GM18519 (cell line): ENCODE data around the gene ANLN.
"Not testable (repeated sequence)": the region's sequence is repeated elsewhere in the genome, so short reads cannot be mapped to it uniquely, and the experiment has no call there.

ENCODE experiments used
- ATAC-seq: cut with Tn5 transposase; IDR thresholded peaks from one replicate; pipeline ENCODE4 v1.9.1; 2021; ENCODE audit warnings: mild to moderate bottlenecking, moderate library complexity; ENCODE audit not compliant: unreplicated experiment, low FRiP score

ANLN gene

GRCh38 chr7:36459236-36459960, 69.7 kb downstream of the ANLN start:
- ATAC-seq: no peak

DNA sequence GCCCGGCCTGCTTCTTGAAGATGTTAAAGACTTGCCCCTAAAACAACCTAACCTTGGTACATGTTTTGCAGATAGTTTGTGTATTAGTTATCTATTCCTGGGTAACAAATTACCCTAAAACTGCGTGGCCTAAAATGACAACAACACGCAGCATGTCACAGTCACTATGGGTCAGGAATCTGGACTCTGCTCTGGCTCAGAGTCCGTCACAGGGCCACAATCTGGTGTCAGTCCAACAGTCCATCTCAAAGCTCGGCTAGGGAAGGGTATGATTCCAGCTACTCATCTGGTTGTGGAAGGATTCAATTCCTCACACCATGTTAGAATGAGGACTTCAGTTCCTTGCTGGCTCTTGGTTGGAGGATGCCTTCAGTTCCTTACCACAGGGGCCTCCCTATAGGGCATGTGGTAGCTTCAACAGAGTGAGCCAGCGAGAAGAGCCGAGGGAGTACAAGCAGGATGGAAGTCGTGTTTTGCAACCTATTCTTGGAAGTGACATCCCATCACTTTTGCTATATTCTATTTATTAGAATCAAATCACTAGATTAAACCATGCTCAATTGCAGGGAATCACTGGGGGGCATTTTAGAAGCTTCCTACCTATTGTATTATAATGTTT, 71.3 kb downstream of the ANLN start:
- no peak for ATAC-seq

GRCh38 chr7:36462551-36463137, 73.0 kb downstream of the ANLN start:
- no peak for ATAC-seq

- ATAC-seq: no peak
Measured at GRCh38 chr7:36464271-36464670, 74.6 kb downstream of the ANLN start.

DNA sequence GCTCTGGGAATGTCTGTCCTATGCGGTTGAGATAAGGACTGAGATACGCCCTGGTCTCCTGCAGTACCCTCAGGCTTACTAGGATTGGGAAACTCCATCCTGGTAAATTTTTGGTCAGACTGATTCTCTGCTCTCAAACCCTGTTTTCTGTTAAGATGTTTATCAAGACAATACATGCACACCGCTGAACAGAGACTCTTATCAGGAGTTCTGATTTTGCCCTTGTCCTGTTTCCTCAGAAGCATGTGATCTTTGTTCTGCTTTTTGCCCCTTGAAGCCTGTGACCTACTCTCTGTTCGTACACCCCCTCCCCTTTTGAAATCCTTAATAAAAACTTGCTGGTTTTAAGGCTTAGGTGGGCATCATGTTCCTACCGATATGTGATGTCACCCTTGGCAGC, 76.3 kb downstream of the ANLN start:
- ATAC-seq: not testable (repeated sequence)

GRCh38 chr7:36468370-36469101, 78.9 kb downstream of the ANLN start:
- no peak for ATAC-seq

DNA sequence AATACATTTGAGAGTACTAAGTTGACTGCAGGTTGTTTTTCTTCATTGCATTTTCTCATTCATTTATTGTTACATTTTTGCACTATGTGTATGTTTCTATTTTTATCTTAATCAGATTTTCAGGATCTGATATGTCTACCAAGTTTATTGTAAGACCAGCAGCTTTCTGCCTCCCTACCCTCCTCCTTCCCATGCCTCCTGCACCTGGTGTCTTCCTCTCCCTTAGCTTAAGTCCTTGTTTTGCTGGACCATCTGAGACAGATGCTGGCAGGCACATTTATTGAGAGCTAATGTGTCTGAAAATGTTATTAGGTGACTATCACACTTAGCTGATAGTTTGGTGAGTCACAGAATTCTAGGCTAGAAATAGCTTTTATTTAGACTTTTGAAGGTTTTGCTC, 79.6 kb downstream of the ANLN start:
- ATAC-seq: no peak

DNA sequence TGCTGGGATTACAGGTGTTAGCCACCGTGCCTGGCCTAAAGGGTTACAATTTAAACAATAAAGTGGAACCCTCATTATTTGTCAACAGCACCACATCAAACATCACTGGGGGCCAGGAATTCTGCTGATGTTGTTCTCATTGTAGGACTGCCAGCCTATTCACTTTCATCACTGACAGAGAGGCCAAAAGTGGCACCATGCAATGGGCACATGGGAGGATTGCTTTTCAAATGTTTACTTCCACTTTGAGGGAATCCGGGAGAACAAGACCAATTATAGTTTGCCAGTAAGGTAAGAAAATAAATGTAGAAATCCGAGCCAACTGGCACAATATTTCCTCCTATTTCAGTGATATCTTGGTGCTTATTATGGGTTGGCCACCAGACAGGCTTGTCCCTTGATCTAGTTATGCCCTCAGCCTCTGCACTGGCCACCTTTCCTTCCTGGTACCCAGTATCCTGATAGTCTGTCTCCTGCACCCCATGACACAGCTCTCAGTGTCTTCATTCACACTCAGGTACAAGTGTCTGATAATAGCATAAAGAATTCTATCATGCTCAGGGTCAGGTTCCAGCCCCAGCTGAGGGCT, 82.6 kb downstream of the ANLN start:
- ATAC-seq: no peak

DNA sequence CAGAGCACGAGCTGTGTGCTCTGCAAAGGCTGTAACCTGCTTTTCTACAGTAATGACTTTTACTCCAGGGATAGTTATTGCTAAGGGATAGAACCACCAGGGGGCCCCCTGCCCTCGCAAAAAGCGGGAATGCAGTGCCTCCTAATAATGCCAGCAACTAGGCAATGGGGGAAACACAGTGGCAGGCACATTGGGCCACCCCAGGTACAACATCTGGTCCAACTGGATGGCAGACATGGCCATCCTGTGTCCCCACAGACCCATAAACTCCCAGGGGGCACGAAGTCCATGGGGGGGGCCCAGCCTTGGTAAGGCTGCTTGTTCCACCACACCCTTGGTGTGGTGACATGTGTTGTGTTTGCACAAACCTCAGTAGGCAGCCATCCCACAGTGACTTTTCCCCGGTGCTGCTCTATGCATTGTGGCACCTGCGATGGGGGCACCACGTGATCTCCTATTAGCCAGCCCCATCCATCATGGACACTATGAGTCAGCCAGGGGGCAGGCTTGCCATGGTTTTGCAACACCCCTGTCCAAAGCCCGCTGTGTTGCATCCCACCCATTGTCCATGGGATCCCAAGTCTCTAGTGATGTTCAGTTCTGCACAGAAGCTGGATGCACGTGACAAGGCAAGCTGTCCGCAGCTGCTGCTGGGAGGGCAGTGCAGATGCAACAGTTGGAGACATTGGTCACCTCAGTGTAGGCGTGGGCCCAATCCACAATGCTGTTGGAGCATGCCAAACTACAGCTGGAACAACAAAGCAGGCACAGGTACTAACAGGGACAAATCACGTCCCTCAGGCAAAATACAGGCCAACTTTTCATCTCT, 84.0 kb downstream of the ANLN start:
- ATAC-seq: no peak

DNA sequence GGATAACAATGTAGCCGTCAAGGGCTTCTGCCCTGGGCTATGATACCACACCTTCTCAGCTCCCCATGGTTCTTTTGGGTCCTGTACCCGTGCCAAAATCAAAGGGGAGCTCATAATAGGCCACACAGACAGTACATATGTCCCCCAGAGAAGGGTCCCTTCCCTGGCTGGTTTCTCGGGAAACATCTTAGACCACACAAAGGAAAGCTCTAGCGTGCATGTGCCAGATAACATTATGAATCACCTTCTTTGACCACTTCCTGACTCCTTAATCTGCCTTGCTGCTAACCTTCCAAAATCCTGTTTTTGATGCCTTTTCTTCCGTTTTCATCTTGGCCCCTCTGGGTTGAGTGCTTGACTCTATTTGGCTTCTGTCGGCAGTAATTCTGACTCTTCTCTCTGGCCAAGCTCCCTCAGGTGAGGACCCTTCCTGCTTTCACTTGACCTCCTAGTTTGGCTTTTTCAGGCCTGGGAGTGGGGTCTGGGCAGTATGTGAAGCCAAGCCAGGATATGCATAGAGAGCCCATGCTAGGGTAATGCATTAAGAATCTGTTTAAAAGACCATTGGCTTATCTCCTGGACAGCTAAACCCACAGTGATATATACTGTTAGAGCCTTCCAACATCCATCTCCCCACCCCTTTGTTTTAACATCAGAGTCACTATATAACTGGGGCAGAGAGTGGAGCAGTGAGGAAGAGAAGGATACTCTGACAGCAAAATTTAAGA, 84.8 kb downstream of the ANLN start:
- ATAC-seq: no peak

GRCh38 chr7:36475011-36475342, 85.3 kb downstream of the ANLN start:
- no peak for ATAC-seq

- ATAC-seq: no peak
Measured at GRCh38 chr7:36475381-36475780, 85.7 kb downstream of the ANLN start.

GRCh38 chr7:36478745-36479144, 89.1 kb downstream of the ANLN start:
- ATAC-seq: no peak

- not testable (repeated sequence) for ATAC-seq
Measured at GRCh38 chr7:36483853-36484252, 94.2 kb downstream of the ANLN start.

DNA sequence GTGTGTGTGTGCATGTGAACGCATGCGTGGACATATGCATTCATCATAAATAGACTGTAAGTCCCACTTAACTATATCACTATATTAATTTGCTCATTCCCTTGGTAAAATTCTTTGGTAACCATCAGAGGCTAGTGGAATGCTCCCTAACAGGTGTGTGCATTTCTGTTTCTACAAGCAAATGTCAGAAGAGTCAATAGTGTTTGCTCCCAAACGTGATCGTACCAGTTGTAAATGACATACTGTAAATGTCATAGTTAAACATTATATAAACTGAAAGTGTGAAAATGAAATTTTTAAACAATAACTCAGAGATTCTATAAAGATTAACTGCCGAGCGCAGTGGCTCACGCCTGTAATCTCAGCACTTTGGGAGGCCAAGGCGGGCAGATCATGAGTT, 94.6 kb downstream of the ANLN start:
- no peak for ATAC-seq

- no peak for ATAC-seq
Measured at GRCh38 chr7:36486336-36486735, 96.7 kb downstream of the ANLN start.

DNA sequence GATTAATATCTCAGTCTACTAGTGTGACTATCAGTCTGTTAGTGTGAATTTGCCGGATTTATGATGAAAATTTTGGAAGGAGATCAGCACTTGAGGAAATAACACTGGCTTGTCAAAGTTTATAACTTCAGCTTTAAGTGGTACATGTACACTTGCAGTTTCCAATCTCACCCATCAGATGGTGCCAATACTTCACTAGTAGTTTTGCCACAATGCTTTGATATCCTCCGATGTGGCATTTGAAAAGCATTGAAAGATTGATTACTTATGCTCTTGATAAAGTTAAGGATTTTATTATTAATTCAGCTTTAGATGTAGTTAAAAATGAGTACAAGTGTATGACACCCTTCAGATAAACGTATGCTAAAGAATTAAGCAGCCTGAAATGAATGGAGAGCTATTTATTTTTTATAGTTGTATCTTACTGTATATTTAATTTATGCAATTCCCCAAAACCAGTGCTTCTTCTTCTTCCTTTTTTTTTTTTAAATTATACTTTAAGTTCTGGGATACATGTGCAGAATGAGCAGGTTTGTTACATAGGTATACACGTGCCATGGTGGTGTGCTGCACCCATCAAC, 98.2 kb downstream of the ANLN start:
- ATAC-seq: no peak

DNA sequence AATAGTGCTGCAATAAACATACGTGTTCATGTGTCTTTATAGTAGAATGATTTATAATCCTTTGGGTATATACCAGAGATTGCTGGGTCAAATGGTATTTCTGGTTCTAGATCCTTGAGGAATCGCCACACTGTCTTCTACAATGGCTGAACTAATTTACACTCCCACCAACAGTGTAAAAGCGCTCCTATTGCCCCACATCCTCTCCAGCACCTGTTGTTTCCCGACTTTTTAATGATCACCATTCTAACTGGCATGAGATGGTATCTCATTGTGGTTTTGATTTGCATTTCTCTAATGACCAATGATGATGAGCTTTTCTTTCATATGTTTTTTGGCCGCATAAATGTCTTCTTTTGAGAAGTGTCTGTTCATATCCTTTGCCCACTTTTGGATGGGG, 99.0 kb downstream of the ANLN start:
- ATAC-seq: not testable (repeated sequence)

GRCh38 chr7:36490419-36490830, 100.8 kb downstream of the ANLN start:
- ATAC-seq: no peak
